ENCODE results near the gene SETBP1.

The SETBP1 gene

DNA sequence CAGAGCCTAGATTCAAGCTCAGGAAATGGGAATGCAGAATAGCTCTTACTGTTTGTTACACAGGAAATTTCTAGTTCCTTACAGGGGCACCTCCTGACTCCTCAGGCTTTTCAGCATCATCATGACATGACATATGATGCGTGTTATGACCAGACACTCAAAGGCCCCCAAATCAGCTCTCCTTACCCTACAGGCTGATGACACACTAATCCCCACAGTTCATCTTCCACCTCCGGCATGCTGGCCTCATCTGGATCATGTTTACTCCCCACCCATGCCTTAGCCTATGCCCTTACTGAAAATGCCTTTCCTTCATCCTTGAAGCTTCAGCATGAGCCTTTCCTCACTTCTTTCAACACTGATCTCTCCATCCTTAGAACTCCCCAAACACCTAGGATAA lies 356.9 kb downstream of the SETBP1 start:
- Histone ChIP-seq H3K36me3 (replicated peaks) (no peaks in the 10 kb centered on the region), H3K4me1 (peaks cover 7% of the 10 kb centered on the region), H3K27me3 (ENCODE audit: low read depth) (no peaks in the 10 kb centered on the region), H3K9me3 (no peaks in the 10 kb centered on the region), H3K4me3 (no peak overlapping the region)
- in situ Hi-C loops (cut with MboI; ENCODE audit: low sequenced_read_pairs) = no loop called here
- no peak for DNase-seq (ENCODE audit: low spot score in 2 of 2)

DNA sequence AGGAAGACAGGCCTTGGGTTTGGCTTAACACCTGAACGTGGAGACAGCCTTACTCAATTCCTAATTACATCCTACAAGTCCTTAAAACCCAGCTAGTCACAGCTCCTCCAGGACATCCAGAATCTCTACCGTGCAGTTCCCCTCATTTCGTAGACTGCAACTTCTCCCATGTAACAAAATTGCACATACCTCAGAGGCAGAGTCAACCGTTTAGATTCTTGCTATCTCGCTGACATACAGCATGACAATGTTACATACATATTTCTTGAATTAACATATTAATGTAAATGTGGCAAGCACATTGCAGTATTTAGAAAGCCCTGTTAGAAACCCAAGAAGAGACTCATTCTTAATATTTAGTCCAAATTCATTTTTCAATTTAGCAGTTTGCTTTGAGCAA lies 358.7 kb downstream of the SETBP1 start:
- Histone ChIP-seq H3K4me1 (peaks cover 7% of the 10 kb centered on the region), H3K9me3 (no peaks in the 10 kb centered on the region), H3K4me3 (no peak overlapping the region), H3K27me3 (ENCODE audit: low read depth) (no peaks in the 10 kb centered on the region), H3K36me3 (replicated peaks) (no peaks in the 10 kb centered on the region)
- no peak for DNase-seq (ENCODE audit: low spot score in 2 of 2)
- in situ Hi-C loops (cut with MboI; ENCODE audit: low sequenced_read_pairs) = no loop called here

DNA sequence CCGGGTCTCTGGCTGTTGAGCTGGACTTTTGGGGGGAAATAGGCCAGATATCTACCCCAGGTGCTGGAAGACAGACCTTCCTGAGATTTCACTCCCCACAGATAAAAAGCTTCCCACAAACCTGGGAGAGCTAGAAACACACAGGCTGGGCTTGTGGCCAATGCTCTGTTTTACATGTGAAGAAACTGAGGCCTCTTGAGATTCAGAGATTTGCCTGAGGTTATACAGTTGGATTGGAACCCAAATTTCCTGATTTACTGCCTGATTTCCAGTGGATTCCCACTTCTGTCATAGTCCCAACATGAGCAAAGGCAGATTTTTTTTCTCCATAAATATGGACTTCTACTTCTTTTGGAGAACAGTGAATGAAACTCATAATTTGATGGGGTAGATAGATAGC lies 360.2 kb downstream of the SETBP1 start:
- H3K36me3 ChIP-seq (replicated peaks) = no peaks in the 10 kb centered on the region
- H3K27me3 ChIP-seq (ENCODE audit: low read depth) = no peaks in the 10 kb centered on the region
- no peak overlapping the region for H3K4me3 ChIP-seq
- in situ Hi-C loops (cut with MboI; ENCODE audit: low sequenced_read_pairs) = no loop called here
- no peaks in the 10 kb centered on the region for H3K9me3 ChIP-seq
- no peak for DNase-seq (ENCODE audit: low spot score in 2 of 2)
- no peaks in the 10 kb centered on the region for H3K4me1 ChIP-seq

DNA sequence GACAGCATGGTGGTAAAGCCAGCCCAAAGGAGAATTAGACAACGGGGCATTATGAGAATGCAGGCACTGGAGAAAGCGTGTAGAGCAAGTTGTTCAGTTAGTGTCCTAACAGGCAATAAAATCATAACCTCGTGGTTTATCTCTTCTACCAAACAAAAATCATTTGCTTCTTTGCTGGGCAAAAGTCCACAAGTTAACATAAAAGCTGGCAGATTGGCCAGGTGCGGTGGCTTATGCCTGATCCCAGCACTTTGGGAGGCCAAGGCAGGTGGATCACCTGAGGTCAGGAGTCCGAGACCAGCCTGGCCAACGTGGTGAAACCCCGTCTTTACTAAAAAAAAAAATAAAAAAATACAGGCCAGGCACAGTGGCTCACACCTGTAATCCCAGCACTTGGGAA lies 364.1 kb downstream of the SETBP1 start:
- no peak overlapping the region for H3K4me3 ChIP-seq
- H3K4me1 ChIP-seq = no peaks in the 10 kb centered on the region
- no peaks in the 10 kb centered on the region for H3K36me3 ChIP-seq (replicated peaks)
- no peaks in the 10 kb centered on the region for H3K9me3 ChIP-seq
- H3K27me3 ChIP-seq (ENCODE audit: low read depth) = no peaks in the 10 kb centered on the region
- DNase-seq (ENCODE audit: low spot score in 2 of 2) = no peak
- in situ Hi-C loops (cut with MboI; ENCODE audit: low sequenced_read_pairs) = no loop called here

DNA sequence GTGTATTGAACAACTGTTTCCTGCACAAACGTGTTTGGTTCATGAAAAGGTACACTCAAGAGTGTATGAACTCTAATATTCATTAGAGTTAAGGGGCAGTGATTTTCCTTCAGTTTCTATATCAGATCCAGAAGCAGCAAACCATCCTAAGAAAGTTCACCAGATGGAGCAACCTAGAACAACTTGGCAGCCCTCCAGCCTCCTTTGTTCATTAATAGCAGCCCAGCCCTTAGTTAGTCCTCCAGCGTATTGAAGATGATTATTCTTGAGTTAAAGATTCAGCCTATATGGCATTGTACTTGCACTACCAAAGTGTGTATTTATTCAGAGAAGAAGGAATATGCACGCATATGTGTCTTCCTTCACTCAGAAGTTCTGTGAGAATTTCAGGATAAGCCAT lies 365.5 kb downstream of the SETBP1 start:
- Histone ChIP-seq H3K4me3 (no peak overlapping the region), H3K9me3 (no peaks in the 10 kb centered on the region), H3K4me1 (no peaks in the 10 kb centered on the region), H3K36me3 (replicated peaks) (no peaks in the 10 kb centered on the region), H3K27me3 (ENCODE audit: low read depth) (no peaks in the 10 kb centered on the region)
- in situ Hi-C loops (cut with MboI; ENCODE audit: low sequenced_read_pairs) = no loop called here
- no peak for DNase-seq (ENCODE audit: low spot score in 2 of 2)

DNA sequence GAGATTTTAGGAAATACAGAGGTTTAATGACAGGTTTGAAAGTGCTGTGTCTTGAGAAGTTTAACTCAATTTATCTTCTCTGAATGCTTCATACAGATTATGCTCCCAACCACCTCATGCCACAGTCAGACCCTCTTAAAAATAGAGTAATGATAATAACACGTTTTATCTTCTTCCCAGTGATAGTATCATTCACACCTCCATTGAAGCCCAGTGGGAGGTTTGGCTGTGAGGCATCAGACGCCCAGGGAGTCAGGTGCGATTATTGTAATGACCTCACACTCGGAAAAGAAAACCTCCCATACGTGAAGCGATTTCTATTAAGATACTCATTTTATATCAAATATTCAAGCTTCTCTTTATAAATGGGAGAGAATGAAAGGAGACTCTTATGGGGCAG lies 366.3 kb downstream of the SETBP1 start:
- no peak for DNase-seq (ENCODE audit: low spot score in 2 of 2)
- Histone ChIP-seq H3K27me3 (ENCODE audit: low read depth) (no peaks in the 10 kb centered on the region), H3K4me3 (no peak overlapping the region), H3K36me3 (replicated peaks) (no peaks in the 10 kb centered on the region), H3K4me1 (no peaks in the 10 kb centered on the region), H3K9me3 (no peaks in the 10 kb centered on the region)
- in situ Hi-C loops (cut with MboI; ENCODE audit: low sequenced_read_pairs) = no loop called here

DNA sequence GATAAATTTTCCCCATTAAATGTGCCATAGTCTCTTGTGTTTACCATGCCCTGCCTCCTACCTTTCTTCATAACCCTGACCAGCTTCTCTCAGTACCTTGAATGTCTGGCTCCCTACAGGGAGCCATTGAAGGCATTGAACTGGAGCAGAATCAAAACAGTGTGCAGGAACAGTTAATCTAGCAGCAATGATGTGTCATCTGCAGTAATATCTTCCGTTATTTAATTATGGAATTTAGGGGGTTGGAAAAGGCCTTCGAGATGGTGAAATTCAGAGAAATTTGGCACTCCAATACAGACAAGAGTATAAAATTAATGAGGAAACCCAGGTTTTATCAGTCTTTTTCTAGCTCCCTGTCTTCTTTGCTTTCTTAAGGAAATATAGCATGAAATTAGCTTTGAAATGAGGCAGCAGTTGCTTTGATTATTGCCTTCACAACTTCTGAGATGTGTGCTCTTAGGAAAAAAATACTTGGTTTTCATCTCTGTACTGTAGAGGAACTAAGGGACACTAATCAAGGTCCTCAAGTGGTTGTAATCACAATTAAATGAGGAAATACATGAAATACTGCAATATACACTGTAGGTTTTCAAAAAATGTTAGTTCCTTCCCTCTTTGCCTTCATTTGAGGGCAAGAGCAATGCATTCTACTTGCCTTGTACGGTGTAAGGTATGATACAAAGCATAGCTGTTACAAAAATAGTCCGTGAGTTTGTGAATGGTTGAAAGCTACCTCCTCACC lies 369.1 kb downstream of the SETBP1 start:
- Histone ChIP-seq H3K4me3 (no peak overlapping the region), H3K9me3 (no peaks in the 10 kb centered on the region), H3K4me1 (no peaks in the 10 kb centered on the region), H3K27me3 (ENCODE audit: low read depth) (no peaks in the 10 kb centered on the region), H3K36me3 (replicated peaks) (no peaks in the 10 kb centered on the region)
- in situ Hi-C loops (cut with MboI; ENCODE audit: low sequenced_read_pairs) = no loop called here
- no peak for DNase-seq (ENCODE audit: low spot score in 2 of 2)

DNA sequence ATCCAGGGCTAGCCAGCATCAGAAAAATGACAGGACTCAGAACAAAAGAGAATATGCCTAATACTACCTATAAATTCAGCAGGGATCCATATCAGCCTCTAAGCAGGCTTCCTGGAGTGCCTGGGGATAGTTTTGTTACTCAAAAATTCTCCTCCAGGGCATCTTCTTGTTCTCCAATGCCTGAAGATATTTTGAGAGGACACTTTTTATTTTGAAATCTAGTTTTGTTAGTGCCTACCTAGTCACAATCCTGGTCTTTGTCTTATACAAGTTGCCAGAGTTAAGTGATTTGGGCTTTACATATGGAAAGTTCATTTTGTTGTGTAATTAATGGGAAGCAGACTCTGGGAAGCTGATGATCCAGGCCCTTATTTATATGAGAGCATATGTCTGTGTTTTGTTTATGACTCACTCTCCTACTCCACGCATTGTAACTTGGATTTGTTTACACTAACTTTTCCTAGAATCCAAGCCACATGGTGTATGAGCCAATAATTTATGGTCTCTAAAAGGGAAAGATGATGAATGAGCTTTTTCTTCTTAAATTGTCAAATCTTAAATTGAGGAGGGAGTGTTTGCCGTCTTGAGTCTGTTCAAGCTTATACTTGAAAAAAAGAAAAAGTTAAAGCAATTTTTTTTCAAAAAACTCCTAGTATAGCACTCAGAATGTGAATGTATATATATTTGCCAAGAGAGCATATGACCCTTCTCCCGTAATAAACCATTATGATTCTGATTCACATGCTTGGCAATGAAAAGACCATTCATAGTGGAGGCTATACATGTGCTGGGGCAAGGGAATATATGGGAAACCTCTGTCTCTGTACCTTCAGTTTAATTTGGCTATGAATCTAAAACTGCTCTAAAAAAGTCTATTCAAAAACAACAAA lies 370.3 kb downstream of the SETBP1 start:
- no peaks in the 10 kb centered on the region for H3K27me3 ChIP-seq (ENCODE audit: low read depth)
- no peaks in the 10 kb centered on the region for H3K36me3 ChIP-seq (replicated peaks)
- DNase-seq (ENCODE audit: low spot score in 2 of 2) = peak in 1 of 2 experiments; percentile 4
- no peak overlapping the region for H3K4me3 ChIP-seq
- in situ Hi-C loops (cut with MboI; ENCODE audit: low sequenced_read_pairs) = no loop called here
- H3K9me3 ChIP-seq = no peaks in the 10 kb centered on the region
- H3K4me1 ChIP-seq = no peaks in the 10 kb centered on the region

DNA sequence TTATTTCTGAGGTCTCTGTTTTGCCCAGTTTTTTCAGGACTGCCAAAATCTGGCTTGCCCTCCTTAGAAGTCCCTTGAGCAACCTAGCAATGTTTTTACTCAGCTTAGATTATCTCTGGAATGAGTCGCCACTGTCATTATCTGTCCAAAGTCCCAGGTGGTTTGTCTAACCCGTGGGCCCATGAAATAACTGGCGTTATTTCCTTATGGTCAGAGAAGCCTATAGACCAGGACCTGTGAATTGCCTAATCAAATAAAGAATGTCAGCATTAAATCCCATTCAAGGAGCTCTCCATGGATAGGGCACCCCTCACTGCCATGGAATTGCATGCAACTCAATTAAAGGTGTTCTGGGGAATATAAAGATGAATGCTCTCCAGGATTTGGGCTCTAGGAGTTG lies 373.9 kb downstream of the SETBP1 start:
- no peaks in the 10 kb centered on the region for H3K9me3 ChIP-seq
- H3K4me3 ChIP-seq = no peak overlapping the region
- H3K36me3 ChIP-seq (replicated peaks) = no peaks in the 10 kb centered on the region
- no peaks in the 10 kb centered on the region for H3K27me3 ChIP-seq (ENCODE audit: low read depth)
- H3K4me1 ChIP-seq = no peaks in the 10 kb centered on the region
- in situ Hi-C loops (cut with MboI; ENCODE audit: low sequenced_read_pairs) = no loop called here
- DNase-seq (ENCODE audit: low spot score in 2 of 2) = no peak

DNA sequence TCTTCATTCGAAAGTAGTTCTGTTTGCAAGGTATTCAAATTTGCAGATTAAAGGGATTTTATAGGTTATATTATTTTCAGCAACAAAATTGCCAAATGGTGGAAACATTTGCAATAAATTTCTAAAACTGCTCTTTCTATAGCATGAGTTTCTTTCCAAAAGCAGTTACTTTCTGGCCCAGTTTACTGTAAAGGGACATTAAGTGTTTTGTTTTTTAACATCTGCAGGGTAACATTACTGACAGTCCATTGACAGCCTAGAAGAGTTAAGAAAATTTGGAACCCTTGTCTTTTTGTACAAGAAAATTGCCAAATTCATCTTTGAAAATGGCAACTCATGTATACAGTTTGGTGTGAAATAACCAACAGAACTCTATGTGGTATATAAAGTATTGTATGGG lies 375.1 kb downstream of the SETBP1 start:
- no peak overlapping the region for H3K4me3 ChIP-seq

DNA sequence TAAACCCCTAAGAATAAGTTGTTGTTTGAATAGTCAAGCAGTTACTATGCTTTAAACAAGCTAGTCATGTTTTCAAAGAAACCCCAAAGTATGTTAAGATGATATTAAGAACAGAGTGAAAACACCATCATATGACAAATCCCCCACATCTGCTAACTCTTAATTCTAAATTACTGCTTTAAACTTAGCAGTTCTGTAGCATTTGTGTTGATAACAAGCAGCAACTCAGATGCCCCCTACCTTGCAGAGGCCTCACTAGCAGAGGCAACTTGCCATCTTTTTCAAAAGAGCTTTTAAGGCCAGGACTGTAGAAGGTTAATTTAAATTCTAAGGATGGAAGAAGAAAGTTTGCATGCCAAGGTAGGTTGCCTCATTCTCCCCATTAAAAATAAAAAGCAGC lies 376.2 kb downstream of the SETBP1 start:
- H3K4me3 ChIP-seq = no peak overlapping the region
- in situ Hi-C loops (cut with MboI; ENCODE audit: low sequenced_read_pairs) = no loop called here
- no peaks in the 10 kb centered on the region for H3K36me3 ChIP-seq (replicated peaks)
- DNase-seq (ENCODE audit: low spot score in 2 of 2) = no peak
- H3K9me3 ChIP-seq = no peaks in the 10 kb centered on the region
- H3K27me3 ChIP-seq (ENCODE audit: low read depth) = no peaks in the 10 kb centered on the region
- no peaks in the 10 kb centered on the region for H3K4me1 ChIP-seq

More for the DNA sequence above, 375.1 kb downstream of the SETBP1 start:
- in situ Hi-C loops (cut with MboI; ENCODE audit: low sequenced_read_pairs) = no loop called here
- H3K9me3 ChIP-seq = no peaks in the 10 kb centered on the region
- no peak for DNase-seq (ENCODE audit: low spot score in 2 of 2)
- H3K36me3 ChIP-seq (replicated peaks) = no peaks in the 10 kb centered on the region
- no peaks in the 10 kb centered on the region for H3K4me1 ChIP-seq
- H3K27me3 ChIP-seq (ENCODE audit: low read depth) = no peaks in the 10 kb centered on the region

DNA sequence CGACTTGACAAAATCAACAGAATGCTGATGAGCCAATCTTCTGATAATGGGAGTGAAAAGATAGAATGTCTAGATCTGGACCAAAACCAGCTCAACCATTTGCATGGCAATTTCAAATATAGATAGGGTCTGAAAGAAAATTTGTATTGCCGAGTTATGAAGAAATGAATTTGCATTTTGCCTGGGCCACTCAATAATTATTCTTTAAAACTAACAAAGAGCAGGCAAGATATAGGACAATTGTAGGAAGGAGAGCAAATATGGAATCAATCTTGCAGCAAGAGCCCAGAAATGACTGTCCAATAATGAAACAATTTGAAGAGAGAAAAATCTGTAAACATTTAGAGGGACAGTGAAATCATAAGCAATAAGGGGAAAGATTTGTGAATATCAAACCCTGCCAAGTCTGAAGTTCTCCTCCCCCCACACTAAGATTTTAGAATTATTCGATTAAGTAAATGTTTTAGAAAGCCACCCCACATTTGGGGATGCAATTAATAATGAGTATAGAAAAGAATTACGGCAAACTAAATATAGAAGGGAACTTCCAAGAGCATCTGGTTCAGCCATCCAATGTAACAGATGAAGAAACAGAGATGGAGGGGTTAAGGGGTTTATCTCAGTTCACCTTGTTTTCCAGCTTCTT lies 377.4 kb downstream of the SETBP1 start:
- Histone ChIP-seq H3K9me3 (no peaks in the 10 kb centered on the region), H3K27me3 (ENCODE audit: low read depth) (no peaks in the 10 kb centered on the region), H3K36me3 (replicated peaks) (no peaks in the 10 kb centered on the region), H3K4me1 (no peaks in the 10 kb centered on the region), H3K4me3 (no peak overlapping the region)
- no peak for DNase-seq (ENCODE audit: low spot score in 2 of 2)
- in situ Hi-C loops (cut with MboI; ENCODE audit: low sequenced_read_pairs) = no loop called here

DNA sequence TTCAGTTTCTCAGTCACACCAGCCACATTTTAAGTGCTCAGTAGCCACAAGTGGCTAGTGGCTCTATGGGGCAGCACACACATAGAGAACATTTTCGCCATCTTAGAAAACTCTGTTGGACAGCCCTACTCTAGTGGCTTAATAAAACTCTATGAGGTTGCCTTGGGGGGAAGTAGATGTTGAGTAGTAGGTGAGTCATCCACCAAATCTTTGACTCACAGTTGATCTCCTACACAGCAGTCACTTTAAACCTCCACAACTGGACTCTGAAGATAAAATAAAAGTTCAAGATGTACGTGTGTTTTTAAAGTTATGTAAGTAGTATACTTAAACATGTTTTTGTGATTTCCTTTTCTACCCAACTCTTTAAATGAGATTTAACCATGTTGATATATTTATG lies 379.0 kb downstream of the SETBP1 start:
- in situ Hi-C loops (cut with MboI; ENCODE audit: low sequenced_read_pairs) = no loop called here
- Histone ChIP-seq H3K36me3 (replicated peaks) (no peaks in the 10 kb centered on the region), H3K4me3 (no peak overlapping the region), H3K4me1 (no peaks in the 10 kb centered on the region), H3K27me3 (ENCODE audit: low read depth) (no peaks in the 10 kb centered on the region), H3K9me3 (no peaks in the 10 kb centered on the region)
- DNase-seq (ENCODE audit: low spot score in 2 of 2) = no peak

DNA sequence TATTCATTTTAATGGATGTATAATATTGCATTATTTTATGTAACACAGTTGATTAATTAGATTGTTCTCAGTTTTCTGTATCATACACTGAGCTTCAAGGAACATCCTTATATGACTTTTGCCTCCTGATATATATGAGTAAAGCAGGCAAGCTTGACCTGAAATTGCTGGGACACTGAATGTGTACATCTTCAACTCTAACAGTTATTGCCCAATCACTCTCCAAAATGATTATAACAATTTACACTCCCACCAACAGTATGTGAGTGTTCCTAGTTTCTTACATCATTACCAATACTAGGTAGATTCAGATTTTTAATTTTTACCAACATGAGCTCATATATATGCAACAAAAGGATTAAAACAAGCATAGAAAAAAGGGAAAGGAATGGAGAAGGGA lies 379.4 kb downstream of the SETBP1 start:
- no peak overlapping the region for H3K4me3 ChIP-seq
- no peaks in the 10 kb centered on the region for H3K36me3 ChIP-seq (replicated peaks)
- no peak for DNase-seq (ENCODE audit: low spot score in 2 of 2)
- no peaks in the 10 kb centered on the region for H3K27me3 ChIP-seq (ENCODE audit: low read depth)
- no peaks in the 10 kb centered on the region for H3K9me3 ChIP-seq
- in situ Hi-C loops (cut with MboI; ENCODE audit: low sequenced_read_pairs) = no loop called here
- no peaks in the 10 kb centered on the region for H3K4me1 ChIP-seq
